NCI-H1417 (cell line): ENCODE results near the gene KIF5C.

Experiments
- DNase-seq, 3 experiments: peaks; one replicate each; lab custom pipeline; 2025; lab: John Stamatoyannopoulos, UW

The KIF5C gene

GRCh38 chr2:148924514-148925178 lies 49.6 kb downstream of the KIF5C start:
- DNase-seq: no peak

DNA sequence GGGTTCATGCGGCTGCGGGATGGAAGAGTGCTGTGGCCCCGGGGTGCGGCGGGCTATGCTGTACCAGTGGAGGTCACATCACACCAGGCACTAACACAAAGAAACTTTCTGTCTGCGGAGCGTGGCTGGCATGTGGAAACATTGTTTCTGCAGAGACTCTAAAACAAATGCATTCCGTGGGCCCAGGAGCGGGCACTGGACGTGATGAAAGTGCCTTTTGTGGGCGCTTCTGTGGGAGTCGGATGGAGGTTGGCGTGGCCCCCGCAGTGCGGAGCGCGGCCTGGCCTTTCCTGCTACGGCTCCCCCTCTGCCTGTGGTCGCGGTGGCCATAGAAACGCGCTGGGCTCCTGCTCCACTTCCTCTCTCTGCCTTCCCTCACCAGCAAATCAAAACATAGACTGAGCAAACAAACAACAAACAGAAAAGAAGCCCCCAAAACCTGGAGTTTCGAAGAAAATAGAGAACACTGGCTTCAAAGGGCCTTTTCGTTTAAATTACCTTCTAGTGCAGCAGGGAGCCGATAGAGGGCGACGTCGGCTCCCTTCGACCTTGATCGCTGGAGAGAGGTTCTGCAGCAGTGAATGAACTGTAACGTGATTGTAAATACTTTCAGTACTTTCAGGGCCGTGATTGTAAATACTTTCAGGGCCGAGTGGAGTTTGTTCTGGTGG lies 51.4 kb downstream of the KIF5C start:
- no peak for DNase-seq

DNA sequence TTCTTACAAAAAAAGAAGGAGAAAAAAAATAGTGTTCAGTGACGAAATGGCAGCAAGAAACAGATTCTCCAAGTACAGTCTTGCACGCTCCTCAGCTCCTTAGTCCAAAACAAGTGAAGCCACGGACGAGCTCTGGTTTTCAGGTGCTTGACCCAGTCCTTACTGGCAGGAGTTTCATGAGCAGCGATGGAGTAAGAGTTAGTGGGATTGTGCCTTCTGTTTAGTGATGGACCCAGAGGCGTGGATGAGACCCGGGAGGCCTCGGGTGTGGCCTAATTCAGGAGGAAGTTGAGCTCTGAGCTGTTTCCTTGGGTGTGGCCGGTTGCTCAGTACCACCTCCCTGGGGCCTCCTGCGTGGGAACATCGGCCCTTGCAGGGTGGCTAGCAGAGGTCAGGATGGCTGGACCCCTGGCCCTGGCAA lies 52.0 kb downstream of the KIF5C start:
- no peak for DNase-seq

GRCh38 chr2:148928395-148928794 lies 53.4 kb downstream of the KIF5C start:
- peak in 2 of 3 experiments; percentile 50 to 79 for DNase-seq

- DNase-seq: peak in 1 of 3 experiments; percentile 37
Observed at GRCh38 chr2:148930046-148930775, 55.2 kb downstream of the KIF5C start.

GRCh38 chr2:148932536-148932935 lies 57.5 kb downstream of the KIF5C start:
- no peak for DNase-seq

DNA sequence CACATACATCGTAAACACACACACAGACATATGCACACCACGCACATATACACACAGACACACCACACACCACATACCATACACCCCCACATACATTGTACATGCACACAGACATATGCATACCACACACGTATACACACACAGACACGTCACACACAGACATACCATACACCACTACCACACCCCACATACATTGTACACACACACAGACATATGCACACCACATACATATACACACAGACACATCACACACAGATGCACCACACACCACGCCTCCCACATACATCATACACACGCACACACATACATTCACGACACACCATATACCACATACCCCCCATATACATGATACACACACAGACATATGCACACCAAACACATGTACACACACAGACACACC lies 58.4 kb downstream of the KIF5C start:
- DNase-seq: no peak

GRCh38 chr2:148935791-148936190 lies 60.8 kb downstream of the KIF5C start:
- DNase-seq: no peak

GRCh38 chr2:148936857-148937450 lies 61.9 kb downstream of the KIF5C start:
- peak in 1 of 3 experiments; percentile 4 for DNase-seq

DNA sequence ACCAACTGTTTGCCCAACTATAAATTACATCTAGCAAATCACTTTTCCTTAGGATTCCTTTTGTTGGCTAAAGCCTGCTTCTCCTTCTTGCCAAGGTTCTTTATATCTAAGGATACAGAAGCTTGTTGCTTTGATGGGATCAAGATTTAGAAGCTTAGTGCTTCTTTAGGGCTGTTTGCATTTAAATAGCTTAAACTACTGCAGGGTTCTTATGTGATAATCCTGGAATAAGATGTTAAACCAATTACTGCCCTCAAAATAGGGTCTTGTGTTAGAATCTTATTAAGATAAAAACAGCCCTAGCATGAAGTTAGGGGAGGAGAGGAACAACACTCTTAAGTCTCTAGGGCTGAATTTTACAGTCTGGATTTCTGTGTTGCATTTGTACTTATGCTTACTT lies 64.2 kb downstream of the KIF5C start:
- DNase-seq: no peak

- DNase-seq: no peak
Observed at GRCh38 chr2:148943097-148943496, 68.1 kb downstream of the KIF5C start.

DNA sequence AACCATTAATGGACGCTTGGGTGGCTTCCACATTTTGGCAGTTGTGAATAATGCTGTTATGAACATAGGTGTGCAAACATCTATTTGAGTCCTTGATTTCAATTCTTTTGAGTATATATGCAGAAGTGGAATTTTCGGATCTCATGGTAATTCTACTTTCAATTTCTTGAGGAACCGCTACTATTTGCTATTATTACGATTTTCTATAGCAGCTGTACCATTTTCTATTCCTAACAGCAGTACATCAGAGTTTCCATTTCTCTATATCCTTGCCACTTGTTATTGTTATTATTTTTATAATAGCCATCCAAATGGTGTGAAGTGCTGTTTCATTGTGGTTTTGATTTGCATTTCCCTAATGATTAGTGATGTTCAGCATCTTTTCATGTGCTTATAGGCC lies 69.5 kb downstream of the KIF5C start:
- DNase-seq: no peak

- DNase-seq: no peak
Observed at GRCh38 chr2:148947299-148947698, 72.3 kb downstream of the KIF5C start.

- DNase-seq: no peak
Observed at GRCh38 chr2:148948868-148949267, 73.8 kb downstream of the KIF5C start.

DNA sequence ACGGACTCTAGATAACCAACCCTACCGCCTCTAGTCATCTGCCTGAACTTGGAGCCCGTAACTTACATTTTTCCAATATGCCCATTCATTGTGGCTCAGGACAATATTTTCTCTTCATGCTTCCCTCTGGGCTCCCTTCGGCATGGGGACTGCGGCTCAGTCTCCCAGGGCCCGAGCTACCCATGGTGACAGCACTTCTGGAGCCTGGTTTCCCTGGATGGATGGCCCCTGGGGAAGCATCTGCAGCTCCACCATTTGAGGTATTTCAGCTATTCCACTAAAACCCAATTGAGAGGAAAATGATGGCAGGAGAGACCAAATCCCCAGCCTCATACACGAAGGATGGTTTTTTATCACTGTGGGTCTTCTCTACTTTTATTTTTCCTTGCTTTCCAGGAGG lies 74.3 kb downstream of the KIF5C start:
- no peak for DNase-seq

GRCh38 chr2:148952621-148953020 lies 77.6 kb downstream of the KIF5C start:
- no peak for DNase-seq

GRCh38 chr2:148953426-148953825 lies 78.4 kb downstream of the KIF5C start:
- no peak for DNase-seq

GRCh38 chr2:148954536-148954935 lies 79.5 kb downstream of the KIF5C start:
- DNase-seq: no peak

DNA sequence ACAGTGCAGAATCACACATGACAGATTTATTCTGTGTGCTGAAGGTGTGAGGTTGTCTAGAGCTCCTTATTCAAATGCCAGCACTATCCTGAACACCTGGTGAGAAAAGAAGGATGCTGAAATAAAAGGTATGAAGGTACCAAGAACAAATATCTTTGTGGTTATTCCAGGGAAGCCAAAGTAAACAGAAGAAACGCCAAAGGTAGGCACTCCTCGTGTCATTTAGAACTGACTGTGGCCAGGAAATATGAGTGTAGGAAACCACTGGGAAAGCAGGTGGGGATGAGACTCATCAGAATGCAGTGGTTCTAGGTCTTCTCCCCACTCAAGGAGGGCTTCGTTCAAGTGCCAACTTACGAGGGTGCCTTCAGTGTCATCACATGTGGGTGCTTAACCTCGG lies 80.8 kb downstream of the KIF5C start:
- DNase-seq: peak in 1 of 3 experiments; percentile 21

- no peak for DNase-seq
Observed at GRCh38 chr2:148957023-148957422, 82.0 kb downstream of the KIF5C start.

- no peak for DNase-seq
Observed at GRCh38 chr2:148959745-148960144, 84.7 kb downstream of the KIF5C start.

DNA sequence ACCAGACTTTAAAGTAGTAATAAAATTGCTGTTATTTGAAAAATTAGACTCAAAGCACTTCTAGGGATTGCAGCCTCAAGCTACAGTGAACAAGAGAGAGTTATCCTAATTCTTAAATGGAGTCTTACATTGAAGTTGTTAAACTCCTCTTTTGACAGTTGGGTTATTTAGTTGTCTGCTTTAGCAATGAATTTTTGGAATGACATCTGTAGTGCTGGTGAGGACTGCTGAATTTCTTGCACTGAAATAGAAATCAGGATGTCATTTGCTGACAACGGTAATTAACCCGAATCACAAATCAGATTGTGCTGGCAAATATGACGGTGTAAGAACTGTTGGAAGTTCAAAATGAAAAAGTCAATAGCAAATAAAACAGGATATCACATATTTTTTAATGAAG lies 85.5 kb downstream of the KIF5C start:
- DNase-seq: no peak

DNA sequence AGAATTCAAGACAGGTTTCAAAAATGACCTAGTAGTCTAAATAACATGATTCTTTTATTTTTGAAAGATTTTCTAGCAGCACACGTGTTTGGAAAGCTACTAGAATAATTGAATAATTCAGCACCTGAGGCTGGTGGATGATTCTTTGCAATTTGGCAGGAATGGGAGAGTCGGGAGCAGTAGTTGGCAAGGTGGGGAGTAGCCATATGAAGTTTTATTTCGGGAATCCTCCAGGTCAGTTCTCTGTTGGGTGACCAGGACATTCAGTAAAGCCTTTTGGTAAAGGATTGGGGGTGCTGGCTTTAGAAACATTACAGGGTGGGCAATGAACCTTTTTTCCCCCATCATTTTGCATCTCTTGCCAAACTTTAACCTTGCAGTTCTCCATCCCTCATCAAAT lies 88.4 kb downstream of the KIF5C start:
- no peak for DNase-seq
